PC-3 (cell line): ENCODE measurements around the gene OR51T1. TPM values are rescaled to one million over a fixed set of nuclear protein-coding genes. Genes with fewer than 3 reads are reported as not detected.

Experiments used
- ATAC-seq: fragments of 200-7000 bp; cut with Tn5 transposase; 2 replicates; pipeline ENCODE4 v1.9.1; 2020; ENCODE audit warnings: mild to moderate bottlenecking, moderate library complexity
- BruUV-seq: library from RNA; stranded (reverse); fragments of 400-500 nt; replicated peaks from 2 replicates; lab custom pipeline; 2021; lab: Mats Ljungman, UMichigan
- CTCF ChIA-PET: fragments of 300-600 bp; sonication (Branson Sonifier 250); formaldehyde crosslinking; loops from one replicate; lab custom pipeline; 2022; ENCODE audit warnings: antibody characterized with exemption; lab: Charles Lee
- POLR2A ChIA-PET: fragments of 300-600 bp; sonication (Branson Sonifier 250); formaldehyde crosslinking; loops from one replicate; lab custom pipeline; 2022; ENCODE audit warnings: antibody characterized with exemption; ENCODE audit not compliant: unreplicated experiment; lab: Charles Lee
- DNase-seq: peaks from one replicate; pipeline ENCODE4 v3.0.0-alpha.2; 2015
- H2AFZ ChIP-seq: fragments of 300-600 bp; sonication (generic); 2 replicates; pipeline ENCODE4 v1.6.0; 2016; ENCODE audit warnings: antibody characterized with exemption, low read length
- H3F3A ChIP-seq: fragments of 300-600 bp; sonication (generic); one replicate; pipeline ENCODE4 v1.6.0; 2017; ENCODE audit warnings: antibody characterized with exemption, low read length, control low read depth, mild to moderate bottlenecking; ENCODE audit not compliant: unreplicated experiment
- H3K27ac ChIP-seq: fragments of 300-600 bp; sonication (generic); 2 replicates; pipeline ENCODE4 v1.5.1; 2016; ENCODE audit warnings: mild to moderate bottlenecking, low read length
- H3K27me3 ChIP-seq: fragments of 300-600 bp; sonication (generic); 2 replicates; pipeline ENCODE4 v1.6.1; 2016; ENCODE audit warnings: low read length, mixed read lengths
- H3K36me3 ChIP-seq: fragments of 300-600 bp; sonication (generic); 2 replicates; pipeline ENCODE4 v1.6.1; 2016; ENCODE audit warnings: low read depth, mixed run types, low read length, mixed read lengths
- H3K4me1 ChIP-seq: fragments of 300-600 bp; sonication (generic); 2 replicates; pipeline ENCODE4 v1.5.1; 2016; ENCODE audit warnings: low read length; ENCODE audit not compliant: insufficient read depth
- H3K4me2 ChIP-seq: fragments of 300-600 bp; sonication (generic); 2 replicates; pipeline ENCODE4 v1.6.0; 2016; ENCODE audit warnings: low read length
- H3K4me3 ChIP-seq: fragments of 300-600 bp; sonication (generic); 2 replicates; pipeline ENCODE4 v1.5.1; 2016; ENCODE audit warnings: mild to moderate bottlenecking, low read length, mixed read lengths
- H3K79me2 ChIP-seq: fragments of 300-600 bp; sonication (generic); 2 replicates; pipeline ENCODE4 v1.6.1; 2017; ENCODE audit warnings: low read length, mixed read lengths
- H3K9ac ChIP-seq: fragments of 300-600 bp; sonication (generic); 2 replicates; pipeline ENCODE4 v1.6.0; 2016; ENCODE audit warnings: mild to moderate bottlenecking, low read length
- H3K9me2 ChIP-seq: fragments of 300-600 bp; sonication (generic); replicated peaks from 2 replicates; pipeline ENCODE4 v1.6.1; 2016; ENCODE audit warnings: mixed run types, low read length, mixed read lengths
- H3K9me3 ChIP-seq: fragments of 300-600 bp; sonication (generic); 2 replicates; pipeline ENCODE4 v1.6.1; 2016; ENCODE audit warnings: low read length, mixed read lengths
- H4K20me1 ChIP-seq: fragments of 300-600 bp; sonication (generic); 2 replicates; pipeline ENCODE4 v1.6.1; 2016; ENCODE audit warnings: low read length, mixed read lengths
- CTCF ChIP-seq: fragments of 300-600 bp; sonication (generic); conservative IDR thresholded peaks from 2 replicates; pipeline ENCODE4 v1.5.1; 2017; ENCODE audit warnings: antibody characterized with exemption, low read depth, mild to moderate bottlenecking, low read length
- EZH2 ChIP-seq: fragments of 300-600 bp; sonication (generic); IDR thresholded peaks from one replicate; pipeline ENCODE4 v1.6.1; 2017; ENCODE audit warnings: antibody characterized with exemption, mild to moderate bottlenecking, low read length; ENCODE audit not compliant: unreplicated experiment
- EZH2phosphoT487 ChIP-seq: fragments of 300-600 bp; sonication (generic); IDR thresholded peaks from 2 replicates; pipeline ENCODE4 v1.6.1; 2018; ENCODE audit warnings: mild to moderate bottlenecking, antibody characterized with exemption, low read length, borderline replicate concordance
- intact Hi-C: fragments of 100-400 bp; cut with micrococcal nuclease; formaldehyde crosslinking; loops from 2 replicates; pipeline ENCODE4 v1.9.0; 2023
- total RNA-seq: library from RNA; depleted of rRNA; stranded (reverse); fragments of >200 nt; gene quantifications from 2 replicates; pipeline ENCODE4 v1.2.3, GENCODE V29; 2014

Gene OR51T1
- total RNA-seq, 1 experiment from 2014 or later, result not detected

GRCh38 chr11:4863876-4864275, 17.8 kb upstream of the OR51T1 start:
- CTCF ChIA-PET, result no interaction called here
- Histone ChIP-seq H4K20me1 (no peaks in the 10 kb centered on the region), H3K4me2 (no peak overlapping the region), H3K4me3 (no peak overlapping the region), H3K27ac (no peak overlapping the region), H2AFZ (no peak overlapping the region), H3K36me3 (no peaks in the 10 kb centered on the region), H3K4me1 (no peaks in the 10 kb centered on the region), H3K9me3 (no peaks in the 10 kb centered on the region), H3K79me2 (no peaks in the 10 kb centered on the region), H3K27me3 (no peaks in the 10 kb centered on the region), H3K9me2 (no peaks in the 10 kb centered on the region), H3F3A (no peaks in the 10 kb centered on the region), H3K9ac (no peak overlapping the region)
- intact Hi-C loops, result no loop called here
- ATAC-seq (no peak), DNase-seq (no peak)
- BruUV-seq, result no TSS peak
- POLR2A ChIA-PET, result no interaction called here
- TF ChIP-seq CTCF, result no peak

DNA sequence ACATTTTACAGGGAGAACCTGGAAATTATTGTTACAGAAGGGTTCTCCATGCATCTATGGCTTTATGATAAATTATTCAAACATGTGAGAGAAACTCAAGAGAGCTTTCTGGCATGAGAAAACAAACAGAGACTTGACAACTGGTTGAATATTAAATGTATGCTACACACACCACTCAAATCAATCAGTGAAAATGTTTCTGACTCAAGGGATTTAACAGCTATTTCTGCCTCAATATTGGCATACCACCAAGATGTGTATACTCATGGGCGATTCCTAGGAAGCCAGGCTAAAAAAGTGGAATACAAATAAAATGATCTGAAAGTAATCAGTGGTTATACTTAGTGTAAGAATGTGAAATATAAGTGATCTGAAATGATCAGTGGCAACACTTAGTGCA, 15.8 kb upstream of the OR51T1 start:
- Histone ChIP-seq H3K4me1 (no peaks in the 10 kb centered on the region), H3K27ac (no peak overlapping the region), H3K9me2 (no peaks in the 10 kb centered on the region), H2AFZ (no peak overlapping the region), H3K79me2 (no peaks in the 10 kb centered on the region), H3K36me3 (no peaks in the 10 kb centered on the region), H3K4me2 (no peak overlapping the region), H3K4me3 (no peak overlapping the region), H3K9me3 (no peaks in the 10 kb centered on the region), H3F3A (no peaks in the 10 kb centered on the region), H3K27me3 (no peaks in the 10 kb centered on the region), H4K20me1 (no peaks in the 10 kb centered on the region), H3K9ac (no peak overlapping the region)
- ChIA-PET CTCF (no interaction called here), POLR2A (no interaction called here)
- no TSS peak for BruUV-seq
- no peak for TF ChIP-seq EZH2
- no peak for TF ChIP-seq EZH2phosphoT487
- no peak for TF ChIP-seq CTCF
- DNase-seq (no peak), ATAC-seq (no peak)
- intact Hi-C loops, result no loop called here

DNA sequence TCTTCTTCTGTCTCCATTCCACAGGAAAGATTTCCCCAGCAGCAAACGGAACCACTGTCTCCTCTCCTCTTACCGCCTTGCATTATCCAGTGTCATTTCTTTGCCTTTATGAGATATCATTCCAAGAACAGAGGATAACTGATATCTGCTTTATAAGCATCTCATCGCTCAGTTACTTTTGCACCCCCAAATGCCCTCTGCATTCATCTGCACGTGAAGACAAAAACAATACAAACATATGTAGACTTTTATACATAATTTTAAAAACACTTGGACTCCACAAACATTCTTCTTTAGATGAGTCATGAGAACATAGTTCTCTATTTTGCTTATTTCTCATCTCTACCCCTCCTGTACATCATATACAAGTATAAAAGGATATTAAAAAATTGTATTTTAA, 512 bp upstream of the OR51T1 start:
- Histone ChIP-seq H3K4me3 (no peak overlapping the region), H3K4me2 (no peak overlapping the region)
- POLR2A ChIA-PET, result no interaction called here

More for the DNA sequence above, 512 bp upstream of the OR51T1 start:
- no peaks in the 10 kb centered on the region for H3K36me3 ChIP-seq
- CTCF ChIA-PET, result no interaction called here
- no peaks in the 10 kb centered on the region for H3F3A ChIP-seq
- no TSS peak for BruUV-seq
- H3K4me1 ChIP-seq, result no peaks in the 10 kb centered on the region
- no peak for TF ChIP-seq EZH2
- no peak for TF ChIP-seq EZH2phosphoT487
- TF ChIP-seq CTCF, result no peak
- H3K27ac ChIP-seq, result no peak overlapping the region
- no peaks in the 10 kb centered on the region for H3K79me2 ChIP-seq
- no peaks in the 10 kb centered on the region for H3K27me3 ChIP-seq
- H3K9ac ChIP-seq, result no peak overlapping the region
- no peaks in the 10 kb centered on the region for H3K9me2 ChIP-seq
- no peaks in the 10 kb centered on the region for H4K20me1 ChIP-seq
- no peaks in the 10 kb centered on the region for H3K9me3 ChIP-seq
- no peak overlapping the region for H2AFZ ChIP-seq
- intact Hi-C loops, result no loop called here
- DNase-seq (no peak), ATAC-seq (no peak)
